ENCODE results near the gene MZF1. TPM values are rescaled to one million over a fixed set of nuclear protein-coding genes. Genes with fewer than 3 reads are reported as not detected.
A peak's percentile ranks its signal among the peaks of the same experiment; 100 is the strongest.

MZF1 gene
- total and polyA plus RNA-seq, 10 of the 15 experiments (the other 5 are each of a cell fraction or from before 2014, with no cell fraction given) = 0.38 to 14.7 (median 7.2) TPM

DNA sequence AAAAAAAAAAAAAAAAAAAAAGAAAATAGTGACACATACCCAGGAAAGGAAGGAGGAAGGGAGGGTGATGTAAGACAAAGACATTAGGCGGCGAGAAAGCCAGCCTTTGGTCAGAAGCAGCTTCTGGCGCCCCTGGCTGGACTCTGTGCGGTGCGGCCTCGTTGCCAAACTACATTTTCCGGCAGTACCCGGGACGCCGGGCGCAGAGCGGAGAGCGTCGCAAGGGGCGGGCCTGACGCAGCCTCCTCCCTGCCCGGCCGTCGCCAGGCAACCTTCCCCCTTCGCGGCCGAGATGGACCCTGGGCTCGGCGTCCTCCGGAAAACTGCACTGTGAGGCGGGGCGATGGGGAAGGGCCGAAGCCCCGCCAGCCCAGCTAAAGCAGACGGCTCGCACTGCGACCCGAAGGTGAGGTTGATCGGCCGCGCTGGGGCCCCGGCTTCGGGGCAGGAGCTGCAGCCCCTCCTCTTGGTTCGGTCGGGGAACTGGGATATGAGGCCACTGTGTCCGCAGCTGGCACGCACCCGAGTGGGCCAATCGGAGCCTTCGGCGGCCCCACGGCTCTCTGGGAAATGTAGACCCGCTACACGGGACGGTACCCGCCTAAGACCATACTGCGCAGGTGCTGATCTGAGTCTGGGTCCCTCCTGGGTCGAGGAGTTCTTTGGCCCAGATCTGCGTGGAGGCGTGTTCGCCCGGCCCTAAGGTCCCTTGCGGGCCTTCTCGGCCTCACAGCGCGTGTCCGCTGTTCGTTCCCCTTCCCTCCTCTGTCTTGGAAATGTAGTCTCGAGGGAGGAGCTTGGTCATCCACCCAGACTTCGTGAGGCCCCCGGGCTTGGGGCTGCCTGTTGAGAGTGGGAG is 2.3 kb upstream of the MZF1 start:
- peak; percentile 84 for FAIRE-seq
- peak; percentile 78 for ATAC-seq
- H3K27ac ChIP-seq (ENCODE audit: control insufficient read depth, insufficient read depth) = peak overlapping the region; percentile 89
- TSS peak; percentile 84 for BruUV-seq (replicated peaks)
- H3K9me3 ChIP-seq (replicated peaks; ENCODE audit: control insufficient read depth, insufficient read depth, low read length) = no peaks in the 10 kb centered on the region
- in situ Hi-C loops (cut with MboI) = no loop called here
- no peaks in the 10 kb centered on the region for H4K20me1 ChIP-seq (ENCODE audit: control insufficient read depth, insufficient read depth)
- WGBS (ENCODE audit: insufficient coverage, insufficient replicate concordance, low lambda C conversion rate, missing lambda C conversion rate) = 1% methylated on average over 59 of the region's 66 CpGs
- H2AFZ ChIP-seq (ENCODE audit: control insufficient read depth, low read depth, low read length) = peak overlapping the region; percentile 97
- intact Hi-C loops (cut with micrococcal nuclease; ENCODE audit: unreplicated experiment) = no loop called here
- peak overlapping the region; percentile 99 for H3K4me3 ChIP-seq
- H3K36me3 ChIP-seq (ENCODE audit: control insufficient read depth in 2 of 2, insufficient read depth in 2 of 2, low read length in 1 of 2) = peaks cover 0 to 2% of the 10 kb centered on the region in 2 experiments; a peak in 2 of 4 replicates
- RAD21 ChIA-PET (ENCODE audit: unreplicated experiment) = interaction anchor here (0.6 to 2.9 kb wide), 9 partner anchors 8 to 848 kb away, joined by 3 to 24 read pairs (median 3); partner anchors contain the start of genes CHMP2A, TRIM28, ZBTB45 and ZNF671
- POLR2A ChIA-PET = interaction anchor here (0.7 to 2.9 kb wide), 12 partner anchors 9 to 762 kb away, joined by 3 to 21 read pairs (median 6); partner anchors contain the start of genes CHMP2A, TRIM28 and ZBTB45
- peaks cover 25% of the 10 kb centered on the region for H3K4me1 ChIP-seq (ENCODE audit: control insufficient read depth, insufficient read depth, low read length)
- H3K79me2 ChIP-seq (ENCODE audit: control insufficient read depth, insufficient read depth, low read length) = peaks cover 8% of the 10 kb centered on the region
- peak overlapping the region; percentile 94 for H3K4me2 ChIP-seq (ENCODE audit: control insufficient read depth, insufficient read depth)
- SMC1A ChIA-PET (ENCODE audit: uncharacterized antibody, unreplicated experiment) = interaction anchor here (1.3 to 3.3 kb wide), 5 partner anchors 18 to 61 kb away, joined by 3 to 15 read pairs (median 7); partner anchors contain the start of genes CHMP2A, TRIM28 and ZBTB45
- peak overlapping the region; percentile 91 for H3K9ac ChIP-seq (ENCODE audit: control insufficient read depth, insufficient read depth, low read length)
- peak; percentile 58 for DNase-seq (ENCODE audit: low read depth, low spot score)
- CTCF ChIA-PET = interaction anchor here (1.0 to 2.0 kb wide), 7 partner anchors 11 to 55 kb away, joined by 3 to 23 read pairs (median 4); partner anchors contain the start of genes TRIM28 and ZBTB45
- no peaks in the 10 kb centered on the region for H3K27me3 ChIP-seq (replicated peaks in 1 of 2; ENCODE audit: control insufficient read depth in 2 of 2, insufficient read depth in 2 of 2, low read length in 1 of 2)
- TF ChIP-seq, protein P1, sequence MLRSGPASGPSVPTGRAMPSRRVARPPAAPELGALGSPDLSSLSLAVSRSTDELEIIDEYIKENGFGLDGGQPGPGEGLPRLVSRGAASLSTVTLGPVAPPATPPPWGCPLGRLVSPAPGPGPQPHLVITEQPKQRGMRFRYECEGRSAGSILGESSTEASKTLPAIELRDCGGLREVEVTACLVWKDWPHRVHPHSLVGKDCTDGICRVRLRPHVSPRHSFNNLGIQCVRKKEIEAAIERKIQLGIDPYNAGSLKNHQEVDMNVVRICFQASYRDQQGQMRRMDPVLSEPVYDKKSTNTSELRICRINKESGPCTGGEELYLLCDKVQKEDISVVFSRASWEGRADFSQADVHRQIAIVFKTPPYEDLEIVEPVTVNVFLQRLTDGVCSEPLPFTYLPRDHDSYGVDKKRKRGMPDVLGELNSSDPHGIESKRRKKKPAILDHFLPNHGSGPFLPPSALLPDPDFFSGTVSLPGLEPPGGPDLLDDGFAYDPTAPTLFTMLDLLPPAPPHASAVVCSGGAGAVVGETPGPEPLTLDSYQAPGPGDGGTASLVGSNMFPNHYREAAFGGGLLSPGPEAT (IDR thresholded peaks at IDR 0.05; ENCODE audit: low read depth) = no peak; the same call in 1 of the 2 replicates
- TF ChIP-seq JUND (IDR thresholded peaks at IDR 0.05; ENCODE audit: low read depth, low read length) (no peak), EED (IDR thresholded peaks at IDR 0.05; ENCODE audit: low read depth) (peak; percentile 19; the same call in 1 of the 2 replicates), DPF2 (IDR thresholded peaks at IDR 0.05) (peak; percentile 62; the same call in 1 of the 2 replicates), NR2F1 (conservative IDR thresholded peaks at IDR 0.05) (no peak), MTA3 (IDR thresholded peaks at IDR 0.05; ENCODE audit: borderline replicate concordance, low read length) (no peak), GABPA (IDR thresholded peaks at IDR 0.05; ENCODE audit: low read depth) (no peak), CREM (IDR thresholded peaks at IDR 0.05; ENCODE audit: low read depth) (peak; percentile 98), BRCA1 (IDR thresholded peaks at IDR 0.05; ENCODE audit: low read depth, low read length) (0 out of 2 replicates have a peak, but pooled peaks have one; percentile 38), ATF7 (IDR thresholded peaks at IDR 0.05; ENCODE audit: low read depth) (peak; percentile 51; the same call in 1 of the 2 replicates), RCOR1 (conservative IDR thresholded peaks at IDR 0.05; ENCODE audit: low read depth, low read length) (0 out of 2 replicates have a peak, but pooled peaks have one; percentile 21), PAX5 (IDR thresholded peaks at IDR 0.05; ENCODE audit: borderline replicate concordance, low read depth, low read length) (no peak; the same call in 1 of the 2 replicates), BHLHE40 (IDR thresholded peaks at IDR 0.05; ENCODE audit: borderline replicate concordance in 1 of 2, low read depth in 2 of 2, low read length in 1 of 2) (peak; percentile 30 to 87; a peak in 3 of 4 replicates), CHD2 (IDR thresholded peaks at IDR 0.05; ENCODE audit: borderline replicate concordance, low read depth, low read length) (peak; percentile 29; the same call in 1 of the 2 replicates)
- TF ChIP-seq, protein P2, sequence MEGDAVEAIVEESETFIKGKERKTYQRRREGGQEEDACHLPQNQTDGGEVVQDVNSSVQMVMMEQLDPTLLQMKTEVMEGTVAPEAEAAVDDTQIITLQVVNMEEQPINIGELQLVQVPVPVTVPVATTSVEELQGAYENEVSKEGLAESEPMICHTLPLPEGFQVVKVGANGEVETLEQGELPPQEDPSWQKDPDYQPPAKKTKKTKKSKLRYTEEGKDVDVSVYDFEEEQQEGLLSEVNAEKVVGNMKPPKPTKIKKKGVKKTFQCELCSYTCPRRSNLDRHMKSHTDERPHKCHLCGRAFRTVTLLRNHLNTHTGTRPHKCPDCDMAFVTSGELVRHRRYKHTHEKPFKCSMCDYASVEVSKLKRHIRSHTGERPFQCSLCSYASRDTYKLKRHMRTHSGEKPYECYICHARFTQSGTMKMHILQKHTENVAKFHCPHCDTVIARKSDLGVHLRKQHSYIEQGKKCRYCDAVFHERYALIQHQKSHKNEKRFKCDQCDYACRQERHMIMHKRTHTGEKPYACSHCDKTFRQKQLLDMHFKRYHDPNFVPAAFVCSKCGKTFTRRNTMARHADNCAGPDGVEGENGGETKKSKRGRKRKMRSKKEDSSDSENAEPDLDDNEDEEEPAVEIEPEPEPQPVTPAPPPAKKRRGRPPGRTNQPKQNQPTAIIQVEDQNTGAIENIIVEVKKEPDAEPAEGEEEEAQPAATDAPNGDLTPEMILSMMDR (IDR thresholded peaks at IDR 0.05 in 2 of 3, conservative IDR thresholded peaks at IDR 0.05 in 1 of 3; ENCODE audit: control insufficient read depth in 2 of 3, extremely low read depth in 1 of 3, insufficient read depth in 1 of 3, low read depth in 3 of 3, low read length in 3 of 3) = peak in 2 of 3 experiments; percentile 27; a peak in 2 of 6 replicates
- TF ChIP-seq, protein P3, sequence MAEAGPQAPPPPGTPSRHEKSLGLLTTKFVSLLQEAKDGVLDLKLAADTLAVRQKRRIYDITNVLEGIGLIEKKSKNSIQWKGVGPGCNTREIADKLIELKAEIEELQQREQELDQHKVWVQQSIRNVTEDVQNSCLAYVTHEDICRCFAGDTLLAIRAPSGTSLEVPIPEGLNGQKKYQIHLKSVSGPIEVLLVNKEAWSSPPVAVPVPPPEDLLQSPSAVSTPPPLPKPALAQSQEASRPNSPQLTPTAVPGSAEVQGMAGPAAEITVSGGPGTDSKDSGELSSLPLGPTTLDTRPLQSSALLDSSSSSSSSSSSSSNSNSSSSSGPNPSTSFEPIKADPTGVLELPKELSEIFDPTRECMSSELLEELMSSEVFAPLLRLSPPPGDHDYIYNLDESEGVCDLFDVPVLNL (IDR thresholded peaks at IDR 0.05; ENCODE audit: low read depth, low read length) = no peak
